SK-N-SH treated with all-trans-retinoic acid at 6 μM for 48 hours (cell line): ENCODE measurements around the gene LYPD4.

ENCODE experiments used
- ATAC-seq: fragments of 200-7000 bp; cut with Tn5 transposase; 3 replicates; pipeline ENCODE4 v1.9.1; 2020; ENCODE audit warnings: mild to moderate bottlenecking, moderate library complexity
- ARNTL ChIP-seq: fragments of 450-650 bp; formaldehyde crosslinking; IDR thresholded peaks from 2 replicates; pipeline ENCODE4 v1.5.0; 2020; ENCODE audit warnings: low read depth, mild to moderate bottlenecking, moderate library complexity, borderline replicate concordance
- CREB5 ChIP-seq: fragments of 250-450 bp; sonication (Bioruptor Pico); IDR thresholded peaks from 2 replicates; pipeline ENCODE4 v1.5.1; 2020; ENCODE audit warnings: low read depth, mild to moderate bottlenecking, moderate library complexity
- CSDC2 ChIP-seq: fragments of 250-450 bp; sonication (Bioruptor Pico); IDR thresholded peaks from 2 replicates; pipeline ENCODE4 v1.5.0; 2020; ENCODE audit warnings: mild to moderate bottlenecking, moderate library complexity
- CSRNP3 ChIP-seq: fragments of 250-450 bp; sonication (Bioruptor Pico); IDR thresholded peaks from 2 replicates; pipeline ENCODE4 v1.5.1; 2021; ENCODE audit warnings: mild to moderate bottlenecking, moderate library complexity
- ESRRG ChIP-seq: fragments of 250-450 bp; sonication (Bioruptor Pico); IDR thresholded peaks from 2 replicates; pipeline ENCODE4 v1.6.1; 2021; ENCODE audit warnings: mild to moderate bottlenecking
- ISL1 ChIP-seq: fragments of 250-450 bp; sonication (Bioruptor Pico); IDR thresholded peaks from 2 replicates; pipeline ENCODE4 v2.1.2; 2022; ENCODE audit warnings: mild to moderate bottlenecking, moderate library complexity
- OSR1 ChIP-seq: fragments of 250-450 bp; sonication (Bioruptor Pico); IDR thresholded peaks from 2 replicates; pipeline ENCODE4 v1.8.0; 2022; ENCODE audit warnings: moderate library complexity, mild to moderate bottlenecking, inconsistent platforms
- PATZ1 ChIP-seq: fragments of 250-450 bp; sonication (Bioruptor Pico); IDR thresholded peaks from 2 replicates; pipeline ENCODE4 v1.8.0; 2020; ENCODE audit warnings: mild to moderate bottlenecking, moderate library complexity, borderline replicate concordance
- POU6F1 ChIP-seq: fragments of 250-450 bp; sonication (Bioruptor Pico); IDR thresholded peaks from 2 replicates; pipeline ENCODE4 v1.8.0; 2021; ENCODE audit warnings: low read depth, mild to moderate bottlenecking, moderate library complexity, borderline replicate concordance
- PPARA ChIP-seq: fragments of 250-450 bp; sonication (Bioruptor Pico); IDR thresholded peaks from 2 replicates; pipeline ENCODE4 v1.5.0; 2020; ENCODE audit warnings: mild to moderate bottlenecking, borderline replicate concordance
- RARB ChIP-seq: fragments of 250-450 bp; sonication (Bioruptor Pico); IDR thresholded peaks from 2 replicates; pipeline ENCODE4 v1.8.0; 2021; ENCODE audit warnings: mild to moderate bottlenecking, moderate library complexity
- SNAI2 ChIP-seq: fragments of 250-450 bp; sonication (Bioruptor Pico); IDR thresholded peaks from 2 replicates; pipeline ENCODE4 v1.5.0; 2020; ENCODE audit warnings: mild to moderate bottlenecking, moderate library complexity
- TCF4 ChIP-seq: fragments of 250-450 bp; sonication (Bioruptor Pico); IDR thresholded peaks from 2 replicates; pipeline ENCODE4 v1.8.0; 2021; ENCODE audit warnings: mild to moderate bottlenecking, moderate library complexity, borderline replicate concordance
- TOX ChIP-seq: fragments of 250-450 bp; sonication (Bioruptor Pico); IDR thresholded peaks from 2 replicates; pipeline ENCODE4 v1.8.0; 2021; ENCODE audit warnings: mild to moderate bottlenecking, moderate library complexity, borderline replicate concordance
- TSHZ2 ChIP-seq: fragments of 250-450 bp; sonication (Bioruptor Pico); IDR thresholded peaks from 2 replicates; pipeline ENCODE4 v1.5.0; 2020; ENCODE audit warnings: mild to moderate bottlenecking, moderate library complexity
- ZC3H10 ChIP-seq: fragments of 250-450 bp; sonication (Bioruptor Pico); IDR thresholded peaks from 2 replicates; pipeline ENCODE4 v1.5.1; 2021; ENCODE audit warnings: mild to moderate bottlenecking, moderate library complexity
- ZFP3 ChIP-seq: fragments of 250-450 bp; sonication (Bioruptor Pico); IDR thresholded peaks from 2 replicates; pipeline ENCODE4 v1.5.0; 2020; ENCODE audit warnings: mild to moderate bottlenecking, moderate library complexity
- ZFP30 ChIP-seq: fragments of 450-650 bp; formaldehyde crosslinking; IDR thresholded peaks from 2 replicates; pipeline ENCODE4 v1.5.0; 2022; ENCODE audit warnings: mild to moderate bottlenecking, moderate library complexity
- ZNF565 ChIP-seq: fragments of 450-650 bp; formaldehyde crosslinking; conservative IDR thresholded peaks from 2 replicates; pipeline ENCODE4 v1.5.0; 2020; ENCODE audit warnings: low read depth, mild to moderate bottlenecking, moderate library complexity
- ZNF70 ChIP-seq: fragments of 450-650 bp; formaldehyde crosslinking; IDR thresholded peaks from 2 replicates; pipeline ENCODE4 v1.5.0; 2020; ENCODE audit warnings: mild to moderate bottlenecking, moderate library complexity
- ZNF8 ChIP-seq: fragments of 450-650 bp; formaldehyde crosslinking; IDR thresholded peaks from 2 replicates; pipeline ENCODE4 v1.5.0; 2020; ENCODE audit warnings: mild to moderate bottlenecking, moderate library complexity

The LYPD4 gene

GRCh38 chr19:41847351-41848105 lies 3.0 kb upstream of the LYPD4 start:
- ATAC-seq: no peak
- TF ChIP-seq PPARA (CRISPR knock-in tag) (no peak), PATZ1 (CRISPR knock-in tag) (no peak)

GRCh38 chr19:41845051-41845590 lies 638 bp upstream of the LYPD4 start:
- ATAC-seq: no peak
- no peak for TF ChIP-seq CREB5 (CRISPR knock-in tag)
- no peak for TF ChIP-seq PPARA (CRISPR knock-in tag)
- TF ChIP-seq ZNF70 (CRISPR knock-in tag): no peak
- TF ChIP-seq ZFP3 (CRISPR knock-in tag): no peak
- TF ChIP-seq TCF4: no peak
- TF ChIP-seq TSHZ2 (CRISPR knock-in tag): no peak
- no peak for TF ChIP-seq ZFP30 (CRISPR knock-in tag)
- TF ChIP-seq ESRRG (CRISPR knock-in tag): no peak
- no peak for TF ChIP-seq OSR1 (CRISPR knock-in tag)
- TF ChIP-seq PATZ1 (CRISPR knock-in tag): no peak
- TF ChIP-seq ZC3H10 (CRISPR knock-in tag): no peak
- TF ChIP-seq RARB: no peak
- no peak for TF ChIP-seq CSDC2 (CRISPR knock-in tag)
- TF ChIP-seq ZNF565 (CRISPR knock-in tag): no peak
- no peak for TF ChIP-seq POU6F1
- TF ChIP-seq CSRNP3: no peak
- TF ChIP-seq ZNF8 (CRISPR knock-in tag): no peak
- TF ChIP-seq TOX (CRISPR knock-in tag): no peak
- no peak for TF ChIP-seq SNAI2 (CRISPR knock-in tag)
- no peak for TF ChIP-seq ARNTL

GRCh38 chr19:41845001-41845050 lies 343 bp upstream of the LYPD4 start, which contains the start of gene DMRTC2:
Gene DMRTC2, plus strand, starts transcription at chr19:41845042. Its CDS starts 2,387 bp downstream, at chr19:41847429.
- no peak for ATAC-seq
- no peak for TF ChIP-seq ZNF8 (CRISPR knock-in tag)
- no peak for TF ChIP-seq PATZ1 (CRISPR knock-in tag)
- TF ChIP-seq CREB5 (CRISPR knock-in tag): no peak
- TF ChIP-seq TCF4: no peak
- TF ChIP-seq TOX (CRISPR knock-in tag): no peak
- no peak for TF ChIP-seq ESRRG (CRISPR knock-in tag)
- no peak for TF ChIP-seq ISL1 (CRISPR knock-in tag)
